Measurements from ENCODE around the gene SMG1.

Gene SMG1

DNA sequence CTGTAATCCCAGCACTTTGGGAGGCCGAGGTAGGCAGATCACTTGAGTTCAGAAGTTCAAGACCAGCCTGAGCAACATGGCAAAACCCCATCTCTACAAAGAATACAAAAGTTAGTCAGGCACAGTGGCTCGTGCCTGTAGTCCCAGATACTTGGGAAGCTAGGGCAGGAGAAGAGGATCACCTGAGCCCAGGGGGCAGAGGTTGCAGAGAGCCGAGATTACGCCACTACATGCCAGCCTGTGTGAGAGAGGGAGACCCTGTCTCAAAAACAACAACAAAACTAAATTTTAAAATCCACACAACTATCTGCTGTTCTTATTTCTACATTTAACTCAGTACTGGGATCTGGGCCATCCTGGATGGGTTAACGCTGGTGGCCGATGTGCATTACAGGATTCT lies 83.6 kb downstream of the SMG1 start:
- DNase-seq = no peak

DNA sequence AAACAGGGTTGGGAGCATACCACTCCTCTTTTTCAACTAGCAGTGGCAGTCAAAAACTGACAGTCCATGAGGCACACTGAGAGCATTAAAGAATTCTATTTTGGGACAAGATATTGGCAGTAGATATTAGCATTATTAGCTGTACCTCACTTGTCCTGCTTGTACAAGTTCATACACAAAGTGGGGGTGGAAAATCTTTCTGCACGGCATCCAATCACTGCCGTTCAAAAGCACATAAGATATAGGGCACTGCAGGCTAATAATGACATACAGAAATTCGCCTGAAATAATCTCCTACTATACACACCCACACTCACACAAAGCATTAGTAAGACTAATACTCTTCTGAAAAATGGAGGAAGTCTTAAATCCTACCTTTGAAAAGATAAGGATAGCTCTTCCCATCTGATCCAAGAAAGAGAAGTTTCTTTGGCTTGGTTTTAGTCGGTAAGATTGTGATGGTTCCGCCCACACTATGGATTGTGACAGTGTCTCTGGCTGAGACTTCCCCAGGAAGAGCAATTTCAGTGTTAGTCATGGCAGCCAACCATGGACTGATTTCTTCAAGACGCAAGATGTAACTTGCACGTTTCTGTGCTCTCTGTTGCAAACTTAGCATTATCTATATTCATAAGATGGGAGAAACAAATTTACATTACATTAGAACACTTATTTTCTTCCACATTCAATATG lies 84.2 kb downstream of the SMG1 start:
- no peak for DNase-seq

DNA sequence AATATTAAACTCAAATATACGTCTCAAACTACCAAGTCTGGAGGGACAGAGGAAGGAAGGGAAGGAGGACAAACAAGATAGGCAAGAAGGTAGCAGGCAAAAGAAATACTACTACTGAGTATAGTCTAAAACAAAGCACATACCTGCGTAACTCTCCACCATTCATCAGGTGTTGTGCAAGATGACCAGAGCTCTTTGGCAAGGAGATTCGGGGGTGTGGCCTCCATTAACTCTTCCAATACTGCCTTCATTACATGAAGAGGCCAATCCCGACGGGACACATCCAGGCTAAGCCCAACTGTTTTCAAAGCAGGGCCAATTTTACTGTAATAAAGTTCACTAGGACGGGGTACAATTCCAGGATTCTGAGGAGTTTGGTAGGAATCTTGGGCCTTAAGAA lies 86.7 kb downstream of the SMG1 start:
- DNase-seq = no peak

DNA sequence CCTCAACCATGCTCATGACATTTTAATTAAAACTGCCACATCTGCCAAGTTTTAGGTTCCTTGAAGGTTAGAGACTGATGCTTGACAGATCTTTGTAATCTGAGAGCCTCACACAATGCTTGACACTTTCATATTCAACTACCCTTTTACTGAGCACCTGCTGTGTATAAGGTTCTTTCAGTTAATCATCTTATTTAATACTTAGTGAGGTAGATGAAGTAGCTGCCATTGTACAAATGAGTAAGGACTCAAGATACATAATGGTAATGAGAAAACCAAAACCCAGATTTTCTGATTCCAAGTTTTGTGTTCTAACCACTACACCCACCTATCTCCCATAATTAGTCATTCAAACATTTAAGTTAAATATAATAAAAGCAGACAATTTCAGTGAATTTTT lies 89.5 kb downstream of the SMG1 start:
- no peak for DNase-seq

DNA sequence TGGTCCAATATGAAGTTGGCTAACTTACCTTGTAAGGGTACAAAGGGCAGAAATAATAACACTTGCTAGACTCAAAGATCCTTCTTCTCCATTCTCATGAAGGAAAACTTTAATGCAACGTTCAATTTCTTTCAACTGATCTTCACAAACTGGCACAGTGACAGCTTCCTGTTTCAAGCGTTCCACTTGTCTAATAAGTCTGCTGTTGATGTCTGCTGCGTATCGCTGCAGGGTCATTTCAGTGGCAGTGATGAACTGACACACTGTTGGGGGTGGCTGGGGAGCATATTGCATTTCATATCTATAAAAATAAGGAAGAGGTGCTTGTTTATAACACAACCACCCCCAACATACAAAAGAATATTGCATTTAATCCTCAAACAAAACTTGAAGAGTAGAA lies 91.3 kb downstream of the SMG1 start:
- DNase-seq = no peak

DNA sequence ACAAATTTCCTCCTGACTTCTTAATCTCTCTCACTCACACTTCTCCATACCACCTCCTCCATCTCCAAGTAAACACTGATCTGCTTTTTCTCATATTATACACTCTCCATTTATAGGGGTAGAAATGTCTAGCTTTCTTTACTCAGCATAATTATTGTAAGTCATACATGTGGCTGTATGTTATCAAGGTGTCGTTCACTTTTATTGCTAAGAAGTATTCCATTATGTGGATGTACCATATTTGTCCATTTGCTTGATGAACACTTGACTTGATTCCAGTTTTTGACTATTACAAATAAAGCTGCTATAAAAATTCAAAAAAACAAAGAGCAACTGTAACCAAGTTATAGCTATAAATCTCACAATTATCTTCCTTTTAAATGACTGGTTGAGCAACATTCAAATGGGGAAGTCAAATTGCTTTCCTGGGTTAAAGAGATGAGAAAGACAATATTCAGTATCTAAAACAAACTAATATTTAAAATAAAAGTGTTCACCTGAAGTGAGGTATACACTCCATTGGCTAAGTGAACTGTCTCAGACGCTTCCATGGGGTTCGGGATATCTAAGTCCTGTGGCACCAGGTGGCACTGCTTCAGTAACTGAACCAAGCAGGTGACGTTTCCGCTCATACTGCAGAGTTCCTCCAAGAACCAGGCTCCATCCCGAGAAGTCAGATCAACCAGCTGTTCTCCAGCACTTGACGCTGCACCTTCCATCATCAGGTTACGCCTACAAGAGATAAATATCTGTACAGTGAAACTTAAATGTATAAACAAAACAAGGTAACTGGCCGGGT lies 92.3 kb downstream of the SMG1 start:
- DNase-seq = no peak

DNA sequence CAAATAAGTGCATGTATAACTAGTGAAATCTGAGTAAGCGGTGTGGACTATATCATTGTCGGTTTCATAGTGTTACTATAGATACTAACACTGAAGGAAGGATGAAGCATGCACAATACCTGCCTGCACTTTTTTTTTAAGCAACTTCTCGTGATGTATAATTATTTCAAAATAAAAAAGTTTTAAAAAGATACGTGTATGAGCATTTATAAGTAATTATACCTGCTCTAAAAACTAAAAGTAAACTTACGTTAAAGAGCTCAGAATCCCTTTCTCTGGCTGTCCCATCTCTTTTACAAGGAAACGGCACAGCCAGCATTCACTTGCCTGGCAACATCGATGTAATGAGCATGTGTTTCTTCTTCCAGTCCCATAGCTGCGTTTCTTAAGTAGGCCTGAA lies 93.6 kb downstream of the SMG1 start:
- no peak for DNase-seq

DNA sequence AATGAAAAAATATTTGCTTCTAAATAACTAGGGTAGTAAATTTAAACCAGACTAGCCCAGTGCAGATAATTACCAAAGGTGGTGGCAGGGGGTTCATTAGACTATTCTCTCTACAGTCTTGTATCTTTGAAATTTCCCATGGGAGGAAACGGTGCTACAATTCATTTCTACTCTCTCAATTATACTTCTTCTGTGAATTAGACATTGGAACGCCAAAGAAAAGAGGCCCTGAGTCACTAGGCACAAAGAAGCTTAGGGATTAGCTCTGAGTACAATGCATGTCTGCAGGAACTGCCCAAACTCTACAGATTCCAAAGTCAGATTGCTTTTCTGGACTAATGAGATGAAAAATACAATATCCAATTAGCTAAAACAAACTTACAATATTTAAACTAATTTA lies 94.2 kb downstream of the SMG1 start:
- no peak for DNase-seq

DNA sequence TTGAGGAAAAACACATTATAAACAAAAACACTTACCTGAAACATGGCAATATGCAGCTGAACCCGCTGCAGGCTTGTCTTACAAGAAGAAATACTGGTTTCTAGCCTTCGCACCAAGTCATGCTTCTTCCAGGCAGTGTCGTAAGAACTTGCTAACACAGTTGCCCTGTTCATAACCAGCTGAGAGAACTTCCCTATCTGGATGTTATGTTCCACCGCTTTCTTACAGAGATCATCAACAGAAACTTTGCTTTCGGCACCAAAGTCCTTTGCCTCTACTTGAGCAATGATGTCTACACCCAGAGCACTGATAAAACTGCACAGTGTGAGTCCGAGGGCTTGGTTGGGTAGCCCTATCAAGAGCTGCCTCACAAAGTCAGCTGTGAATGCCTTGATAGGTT lies 97.0 kb downstream of the SMG1 start:
- no peak for DNase-seq

DNA sequence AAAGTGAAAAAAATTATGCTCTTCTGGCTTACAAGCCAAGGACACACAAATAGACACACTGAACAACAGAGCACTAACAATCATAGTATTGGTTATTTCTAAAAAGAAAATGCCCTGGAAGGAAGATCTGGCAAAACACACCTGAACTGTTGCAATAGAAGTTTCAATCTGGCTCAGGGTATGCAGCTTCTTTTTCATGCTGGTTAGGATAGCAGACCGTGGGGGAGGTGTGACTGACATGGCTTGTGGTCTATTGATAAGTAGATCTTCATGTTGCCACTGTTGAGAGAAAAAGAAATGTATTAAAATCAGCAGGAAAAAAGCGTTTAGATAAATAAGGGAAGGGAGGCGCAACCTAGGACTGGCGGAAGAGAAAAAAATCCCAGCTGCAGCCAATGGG lies 98.3 kb downstream of the SMG1 start:
- no peak for DNase-seq

DNA sequence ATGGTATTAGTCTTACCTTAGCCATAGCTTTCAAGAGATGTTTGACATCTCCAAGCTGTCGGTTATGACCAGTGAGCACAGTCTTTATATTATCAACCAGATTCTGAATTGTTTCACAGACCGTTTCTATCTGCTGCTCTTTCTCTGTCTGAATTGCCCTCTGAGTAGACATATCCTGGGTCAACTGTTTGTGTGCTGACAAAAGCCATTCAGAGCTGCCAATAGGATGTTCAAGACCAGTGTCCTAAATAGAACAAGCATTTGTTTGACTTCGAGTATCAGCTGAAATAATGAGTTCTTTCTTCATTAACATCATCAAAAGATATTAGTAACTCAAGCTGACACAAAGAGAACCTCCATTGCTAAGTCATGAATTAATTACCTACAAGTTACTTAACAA lies 109.9 kb downstream of the SMG1 start:
- DNase-seq = no peak

DNA sequence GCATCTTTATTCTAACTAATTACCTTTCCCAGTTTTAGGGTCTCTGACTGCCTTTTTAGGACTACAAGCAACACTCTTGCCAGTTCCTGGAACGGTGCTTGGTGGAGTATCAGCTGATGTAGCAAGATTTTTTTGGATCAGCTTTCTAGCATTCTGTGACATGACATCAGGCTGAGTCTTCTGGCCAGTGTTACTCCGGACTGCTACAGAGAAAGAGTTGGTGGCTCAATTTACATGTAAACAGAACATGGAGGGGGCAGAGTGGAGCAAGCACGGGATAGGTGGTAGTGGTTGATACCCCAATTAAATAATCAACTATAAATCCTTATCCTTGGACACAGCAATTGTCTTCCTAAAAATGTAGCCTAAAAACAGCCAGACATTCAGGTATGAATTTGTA lies 114.3 kb downstream of the SMG1 start:
- DNase-seq = no peak

DNA sequence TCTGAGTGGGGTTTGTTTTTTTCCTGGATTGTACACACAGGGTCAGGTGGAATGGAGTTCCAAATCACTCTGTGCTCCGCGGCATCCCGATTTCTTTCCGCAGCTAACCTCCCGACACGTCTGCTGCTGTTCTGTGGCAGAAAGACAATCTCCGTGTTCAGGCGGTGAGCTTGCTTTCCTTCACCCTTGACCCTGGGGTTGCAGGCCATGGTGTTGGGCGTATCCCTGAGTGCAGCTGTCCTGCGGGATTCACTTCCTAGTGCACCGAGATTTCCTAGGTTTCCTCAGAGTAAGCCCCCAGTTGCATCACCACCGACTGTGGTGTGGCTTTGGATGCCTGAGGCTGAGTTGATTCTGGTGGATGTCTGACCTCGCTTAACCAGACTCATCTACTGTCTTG lies 117.0 kb downstream of the SMG1 start:
- DNase-seq = no peak

DNA sequence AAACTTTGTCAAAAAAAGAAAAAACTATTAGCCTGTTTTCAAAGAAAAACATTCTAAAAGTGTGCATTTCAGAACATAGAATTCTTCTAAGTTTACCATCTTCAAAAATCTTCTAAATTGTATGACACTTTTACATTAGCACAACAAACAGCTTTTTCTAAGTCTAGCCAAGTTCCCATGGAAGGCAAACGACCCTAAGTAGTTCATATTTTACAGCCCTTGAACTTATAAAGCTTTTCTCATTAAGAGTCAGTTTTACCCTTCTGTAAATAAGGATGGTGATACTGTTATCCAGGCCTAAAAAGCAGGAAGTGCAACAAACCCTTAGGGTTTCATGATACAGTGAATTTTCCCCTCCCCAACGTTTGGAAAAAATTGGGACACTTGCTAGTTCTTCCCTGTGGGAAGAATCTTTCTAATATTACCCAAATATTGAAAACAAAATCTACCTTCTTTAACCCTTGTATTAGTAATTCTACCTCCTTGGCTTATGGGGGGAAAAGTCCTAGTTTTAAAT lies 120.9 kb downstream of the SMG1 start:
- DNase-seq = no peak

DNA sequence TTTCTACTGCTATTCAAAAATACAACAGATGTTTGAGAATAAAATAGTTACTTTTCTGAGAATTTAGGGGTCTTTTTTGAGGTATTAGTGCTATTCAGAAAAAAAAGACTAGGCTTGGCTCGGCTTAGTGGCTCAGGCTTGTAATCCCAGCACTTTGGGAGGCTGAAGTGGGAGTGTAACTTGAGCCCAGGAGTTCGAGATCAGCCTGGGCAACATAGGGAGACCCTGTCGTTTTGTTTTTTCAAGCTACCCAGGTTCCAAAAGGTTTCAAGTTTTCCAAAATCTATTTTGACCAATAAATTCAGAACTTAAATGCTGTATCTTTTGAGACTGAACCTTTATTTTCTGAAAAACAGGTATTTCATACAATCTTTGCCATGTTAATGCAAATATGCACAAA lies 121.7 kb downstream of the SMG1 start:
- no peak for DNase-seq

DNA sequence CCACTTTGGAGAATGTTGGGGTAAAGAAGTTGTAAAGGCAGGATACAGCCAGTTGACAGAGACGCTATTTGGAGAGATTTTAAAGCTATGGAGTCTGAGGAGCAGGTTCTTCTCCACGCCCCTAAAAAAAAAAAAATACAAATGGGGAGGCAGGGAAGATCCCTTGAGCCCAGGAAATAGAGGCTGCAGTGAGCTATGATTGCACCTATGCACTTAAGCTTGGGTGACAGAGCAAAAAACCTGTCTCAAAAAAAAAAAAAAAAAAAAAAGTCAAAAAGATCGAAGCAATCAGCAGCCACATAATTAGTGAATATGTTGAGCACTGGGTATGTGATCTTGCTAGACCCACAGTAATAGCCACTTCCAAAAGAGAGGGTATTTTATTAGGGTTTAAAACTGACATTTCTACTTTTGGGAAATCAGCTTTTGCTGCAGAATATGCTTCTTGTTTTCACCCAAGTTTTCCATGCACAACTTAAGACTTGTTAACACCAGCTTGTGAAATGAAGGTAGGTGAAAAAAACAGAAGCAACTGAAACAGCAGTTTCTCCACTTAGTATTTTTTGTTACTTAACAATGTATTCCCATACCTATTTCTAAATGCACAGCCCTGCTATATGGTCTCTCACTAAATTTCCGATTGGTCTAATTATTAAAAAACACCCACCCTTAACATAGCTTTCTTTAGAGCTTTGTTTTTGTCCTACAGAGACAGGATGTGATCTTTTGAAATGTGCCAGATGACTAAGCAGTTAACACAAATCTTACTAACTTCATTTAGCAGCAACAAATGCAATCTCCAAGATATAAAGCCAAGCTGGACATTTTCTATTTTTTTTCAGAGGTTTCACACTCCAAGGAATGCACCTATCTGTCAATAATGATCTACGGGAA lies 122.4 kb downstream of the SMG1 start:
- no peak for DNase-seq

DNA sequence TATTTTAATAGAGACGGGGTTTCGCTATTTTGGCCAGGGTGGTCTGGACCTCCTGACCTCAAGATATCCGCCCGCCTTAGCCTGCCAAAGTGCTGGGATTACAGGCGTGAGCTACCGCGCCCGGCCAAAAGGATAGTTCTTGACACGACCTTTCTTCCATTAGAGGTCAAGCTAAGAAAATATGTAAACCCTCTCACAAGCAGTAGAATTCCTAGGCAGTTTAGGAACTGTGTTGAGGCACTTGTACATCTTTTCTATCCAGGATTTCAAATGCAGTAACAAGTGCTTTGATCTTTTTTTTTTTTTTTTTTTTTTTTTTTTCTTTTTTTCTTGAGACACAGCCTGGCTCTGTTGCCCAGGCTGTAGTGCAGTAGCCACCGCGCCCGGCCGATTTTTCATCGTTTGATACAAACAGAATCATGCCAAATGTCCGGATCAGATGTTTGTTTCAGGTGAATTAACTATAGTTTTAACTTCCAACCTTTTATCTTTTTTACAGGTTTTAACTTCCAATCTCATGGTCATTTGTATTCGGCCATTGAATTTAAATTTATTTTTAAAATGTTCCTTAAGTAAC lies 123.4 kb downstream of the SMG1 start:
- no peak for DNase-seq

DNA sequence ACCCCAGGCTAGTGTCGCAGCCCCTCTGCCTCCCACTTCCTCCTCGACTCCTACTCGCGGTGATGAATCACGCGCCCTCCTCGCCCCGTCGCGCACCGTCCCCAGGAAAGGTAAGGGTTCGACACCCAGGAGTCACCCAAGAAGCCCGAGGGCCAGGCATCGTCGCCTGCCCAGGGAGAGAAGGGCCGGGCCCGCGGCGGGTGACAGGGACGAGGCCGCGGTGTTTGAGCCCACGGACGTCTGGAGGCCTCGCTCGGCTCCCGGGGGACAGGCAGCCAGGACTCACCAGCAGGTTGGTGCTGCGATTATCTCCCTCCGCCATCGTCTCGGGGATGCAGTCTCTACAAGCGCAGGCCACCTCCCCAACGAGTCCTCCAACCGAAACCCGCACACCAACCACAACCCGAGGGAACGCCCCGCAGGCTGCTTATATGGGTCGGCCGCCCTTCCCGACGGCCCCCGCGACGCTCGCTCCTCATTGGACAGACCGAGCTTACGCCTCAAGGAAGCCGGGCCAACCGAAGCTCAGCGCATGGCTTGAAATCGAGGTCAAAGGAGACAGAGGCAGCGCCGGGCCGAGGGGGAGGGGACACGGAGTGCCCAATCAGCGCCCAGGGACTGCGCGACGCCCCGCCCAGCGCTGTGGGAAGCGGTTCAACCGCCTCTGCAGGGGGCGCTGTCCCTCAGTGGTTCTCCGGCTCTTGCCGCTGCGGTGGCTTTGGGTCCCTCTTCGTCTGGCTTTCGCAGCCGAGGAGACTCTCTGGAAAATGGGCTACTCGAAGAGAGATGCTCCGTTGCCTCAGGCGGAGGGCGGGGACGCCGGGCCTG lies 124.8 kb downstream of the SMG1 start, which contains the start of gene ARL6IP1:
ARL6IP1 (minus strand) TSS at position 405 of the 828 bp plus-strand sequence; CDS start at position 322, 83 bp downstream.
- DNase-seq = peak; percentile 97

DNA sequence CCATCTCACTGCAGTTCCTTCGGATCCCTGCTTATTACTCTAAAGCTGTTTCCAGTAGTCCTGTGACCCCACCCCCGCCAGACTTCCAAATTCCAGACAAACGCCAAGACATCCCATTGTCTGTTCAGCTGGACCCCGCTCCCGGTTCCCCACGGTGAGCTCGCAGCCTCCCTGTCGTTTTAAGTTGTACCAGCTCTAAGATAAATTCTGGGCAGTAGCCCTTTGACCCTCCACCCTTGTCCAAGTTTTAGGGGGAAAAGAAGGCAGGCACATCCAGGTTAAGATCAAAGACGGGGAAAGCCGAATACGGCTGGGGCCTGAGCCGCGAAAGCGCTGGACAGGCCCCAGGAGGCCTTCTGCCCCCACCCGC lies 125.4 kb downstream of the SMG1 start:
- DNase-seq = no peak

DNA sequence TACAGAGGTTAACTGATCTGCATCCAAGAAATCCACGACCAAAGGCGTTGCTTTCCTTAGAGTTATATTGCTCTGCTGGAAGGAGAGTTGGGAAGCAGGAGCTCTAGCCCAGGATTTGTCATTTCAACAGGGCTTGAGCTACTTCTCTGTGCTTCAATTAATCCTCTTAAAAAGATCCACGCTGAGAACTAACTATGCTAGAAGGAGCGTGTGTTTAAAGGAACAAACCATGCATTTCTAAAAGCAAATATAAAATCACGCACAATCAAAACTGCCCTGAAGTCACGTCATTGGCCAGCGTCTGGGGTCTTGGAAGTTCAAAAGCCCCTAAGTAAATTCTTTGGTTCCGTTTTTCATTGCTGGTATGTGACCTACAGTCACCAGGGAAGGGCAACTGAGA lies 125.9 kb downstream of the SMG1 start:
- no peak for DNase-seq

DNA sequence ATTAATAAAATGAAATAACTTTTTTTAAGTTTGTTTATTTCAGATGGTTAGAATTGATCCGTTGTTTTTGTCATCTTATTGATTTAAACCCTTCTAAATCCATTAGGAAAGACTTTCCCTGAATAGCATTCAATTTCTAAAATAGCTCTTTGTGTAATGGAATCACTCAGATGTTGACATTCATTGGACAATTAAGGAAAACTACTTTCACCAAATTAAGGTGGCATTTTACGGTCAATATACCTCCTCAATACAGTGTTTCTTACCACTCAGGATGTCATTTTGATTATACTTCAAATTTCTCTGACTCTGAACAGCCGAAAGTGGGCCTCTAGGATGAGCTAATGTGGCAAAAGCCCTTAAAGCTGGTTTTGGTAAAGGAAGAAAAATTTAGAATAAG lies 126.7 kb downstream of the SMG1 start:
- DNase-seq = no peak

DNA sequence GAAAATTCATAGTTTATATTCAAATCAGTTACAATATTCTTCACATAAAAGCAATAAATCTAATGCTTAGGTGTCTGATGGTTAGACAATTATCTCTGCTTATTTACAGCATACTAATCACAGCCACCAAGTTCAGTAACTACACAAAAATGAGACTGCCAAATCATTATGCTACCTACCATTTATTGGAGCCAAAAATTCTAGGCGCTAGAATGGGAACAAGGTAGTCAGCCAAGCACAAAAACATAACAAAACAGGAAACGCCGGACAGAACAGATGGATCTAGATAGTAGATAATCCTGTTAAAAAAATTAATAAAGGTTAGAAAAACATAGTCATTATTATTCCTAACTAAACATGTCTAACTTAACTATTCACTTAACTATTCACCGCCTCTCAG lies 128.5 kb downstream of the SMG1 start:
- no peak for DNase-seq

All from activated gamma-delta T cell (primary cell).